ENCODE results near the gene ITPRIP. TPM values are rescaled to one million over a fixed set of nuclear protein-coding genes. Genes with fewer than 3 reads are reported as not detected.

The ITPRIP gene
- 10 to 100 TPM; 15.8 to 16.1 TPM for total RNA-seq

DNA sequence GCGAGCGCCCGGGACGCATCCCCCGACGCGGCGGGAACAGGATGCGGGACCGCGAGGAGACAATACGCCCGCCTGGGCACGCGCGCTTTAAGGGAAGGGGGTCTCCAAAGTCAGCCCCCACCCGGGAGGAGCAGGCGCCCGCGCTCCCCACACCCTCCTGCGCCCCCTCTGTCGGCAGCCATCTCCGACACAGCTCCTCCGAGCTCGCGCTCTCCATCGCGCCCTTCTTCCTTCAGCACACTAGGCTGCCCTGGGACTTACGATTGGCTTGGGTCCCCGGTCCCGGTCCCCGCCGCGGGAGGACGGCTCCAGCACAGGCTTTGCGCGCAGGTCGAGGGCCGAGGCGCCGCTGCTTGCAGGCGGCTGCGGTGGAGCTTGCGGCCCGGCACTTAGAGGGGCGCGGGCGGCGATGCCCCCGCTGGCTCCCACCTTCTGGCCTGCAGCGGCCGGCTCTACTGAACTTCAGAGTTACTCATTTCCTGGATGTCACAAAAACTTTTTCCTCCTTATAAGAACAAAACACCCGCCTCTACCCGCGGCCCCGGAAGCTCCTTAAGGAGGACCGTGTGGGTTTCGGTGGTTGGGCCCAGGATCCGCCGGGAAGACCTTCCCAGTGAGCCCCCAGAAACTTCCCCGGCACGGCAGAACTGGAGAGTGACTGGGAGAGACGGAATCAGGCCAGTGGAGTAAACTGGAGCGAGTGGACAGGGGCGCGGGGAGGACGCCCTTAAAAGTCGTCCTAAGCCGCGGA is at the start of gene ITPRIP:
ITPRIP (minus strand) TSS at position 481 of the 751 bp plus-strand sequence. CDS start 22,414 bp downstream, outside the sequence.
- ChIA-PET CTCF (interaction anchor here (0.8 to 2.9 kb wide), 13 partner anchors 9 to 62 kb away, joined by 3 to 18 read pairs (median 4); partner anchors contain the start of gene CFAP58), POLR2A (interaction anchor here (1.0 to 2.4 kb wide), 8 partner anchors 9 to 69 kb away, joined by 3 to 21 read pairs (median 4); partner anchors contain the start of genes CFAP58 and GSTO2)

GRCh38 chr10:104387130-104387888 is 49.0 kb upstream of the ITPRIP start:
- CTCF ChIA-PET = no interaction called here

GRCh38 chr10:104380336-104380735 is 42.1 kb upstream of the ITPRIP start:
- ChIA-PET CTCF (no interaction called here), POLR2A (no interaction called here)

More at GRCh38 chr10:104387130-104387888, 49.0 kb upstream of the ITPRIP start:
- POLR2A ChIA-PET = no interaction called here

- POLR2A ChIA-PET = no interaction called here
Observed at GRCh38 chr10:104376784-104377300, 38.6 kb upstream of the ITPRIP start.

GRCh38 chr10:104374591-104374990 is 36.3 kb upstream of the ITPRIP start:
- CTCF ChIA-PET = no interaction called here
- POLR2A ChIA-PET = no interaction called here

More at GRCh38 chr10:104376784-104377300, 38.6 kb upstream of the ITPRIP start:
- CTCF ChIA-PET = no interaction called here

GRCh38 chr10:104371753-104372152 is 33.5 kb upstream of the ITPRIP start:
- ChIA-PET POLR2A (no interaction called here), CTCF (no interaction called here)

GRCh38 chr10:104368381-104368780 is 30.1 kb upstream of the ITPRIP start:
- ChIA-PET CTCF (interaction anchor here (1.3 kb wide), 1 partner anchor 76 kb away, joined by 3 read pairs; no protein-coding TSS in a partner anchor), POLR2A (no interaction called here)

DNA sequence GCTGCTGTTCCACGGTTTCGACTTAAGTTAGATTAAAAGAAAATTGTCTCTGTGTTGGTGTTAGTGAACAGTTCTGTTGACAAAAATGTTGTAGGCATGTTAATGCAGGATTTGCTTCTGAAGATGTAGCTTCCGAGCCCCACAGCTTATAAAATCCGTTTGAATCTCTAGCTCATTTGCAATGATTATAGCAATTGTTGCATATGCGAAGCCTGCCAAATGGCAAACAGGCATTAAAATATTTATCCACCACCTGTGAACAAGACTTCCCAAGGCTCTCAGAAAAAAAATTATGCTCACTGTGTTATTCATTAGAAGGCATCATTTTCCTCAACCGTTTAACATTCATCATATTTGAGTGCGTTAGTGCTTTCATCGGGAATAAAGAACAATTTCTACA is 29.6 kb upstream of the ITPRIP start:
- POLR2A ChIA-PET = no interaction called here
- CTCF ChIA-PET = interaction anchor here (1.3 kb wide), 1 partner anchor 76 kb away, joined by 3 read pairs; no protein-coding TSS in a partner anchor

GRCh38 chr10:104359811-104360210 is 21.5 kb upstream of the ITPRIP start:
- CTCF ChIA-PET = no interaction called here
- POLR2A ChIA-PET = no interaction called here

DNA sequence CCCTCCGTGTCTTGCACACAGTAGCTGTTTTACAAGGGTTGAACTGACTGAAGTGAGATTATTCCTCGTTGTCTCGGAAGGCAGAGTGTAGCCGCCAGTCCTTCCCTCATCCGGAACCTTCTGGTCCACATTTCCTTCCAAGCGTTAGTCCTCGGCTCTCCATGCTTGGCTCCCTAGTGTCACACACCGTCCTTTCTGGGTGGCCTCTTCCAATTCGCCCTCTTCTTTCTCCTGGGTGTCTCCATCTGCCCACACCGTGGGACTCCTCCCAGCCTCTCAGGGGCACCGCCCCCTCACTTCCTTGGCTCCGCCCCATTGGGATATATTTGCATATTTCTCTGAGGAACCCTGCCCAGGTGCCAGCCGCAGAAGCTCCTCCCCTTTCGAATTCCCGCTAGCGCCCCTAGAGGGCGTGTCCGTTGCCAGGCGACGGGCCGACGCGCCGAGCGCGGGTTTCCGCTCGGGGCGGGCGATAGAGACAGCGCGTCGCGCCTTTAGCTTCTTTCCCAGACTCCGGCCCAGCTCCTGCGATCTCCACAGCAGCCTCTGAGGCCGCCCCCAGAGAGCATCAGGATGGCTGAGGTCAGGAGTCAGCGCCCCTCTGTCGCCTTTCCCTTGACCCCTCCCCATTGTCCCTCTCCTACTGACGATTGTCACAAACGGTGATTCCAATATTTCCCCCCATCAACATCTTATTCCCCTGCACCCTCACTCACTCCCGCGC is 15.2 kb upstream of the ITPRIP start, which contains the start of gene CFAP58:
CFAP58 (plus strand) TSS at position 509 of the 724 bp plus-strand sequence; CDS start at position 574, 65 bp downstream.
- CTCF ChIA-PET = interaction anchor here (0.7 to 2.7 kb wide), 10 partner anchors 15 to 91 kb away, joined by 3 to 21 read pairs (median 6); partner anchors contain the start of gene ITPRIP
- POLR2A ChIA-PET = interaction anchor here (0.8 kb wide), 1 partner anchor 15 kb away, joined by 6 read pairs; the partner anchor contains the start of gene ITPRIP

GRCh38 chr10:104351919-104352318 is 13.7 kb upstream of the ITPRIP start:
- ChIA-PET POLR2A (interaction anchor here (1.4 to 1.7 kb wide), 3 partner anchors 14 to 82 kb away, joined by 5 to 9 read pairs (median 5); partner anchors contain the start of genes GSTO2 and ITPRIP), CTCF (interaction anchor here (1.1 to 3.7 kb wide), 10 partner anchors 11 to 84 kb away, joined by 3 to 40 read pairs (median 7); partner anchors contain the start of gene ITPRIP)

- CTCF ChIA-PET = interaction anchor here (0.8 to 3.7 kb wide), 13 partner anchors 10 to 83 kb away, joined by 3 to 40 read pairs (median 5); partner anchors contain the start of gene ITPRIP
- POLR2A ChIA-PET = interaction anchor here (1.4 to 1.7 kb wide), 3 partner anchors 13 to 82 kb away, joined by 5 to 9 read pairs (median 5); partner anchors contain the start of genes GSTO2 and ITPRIP
Observed at GRCh38 chr10:104351061-104351702, 12.9 kb upstream of the ITPRIP start.

- POLR2A ChIA-PET = interaction anchor here (0.5 kb wide), 1 partner anchor 15 kb away, joined by 3 read pairs; no protein-coding TSS in a partner anchor
- CTCF ChIA-PET = interaction anchor here (0.8 to 3.7 kb wide), 13 partner anchors 9 to 82 kb away, joined by 3 to 40 read pairs (median 4); partner anchors contain the start of gene ITPRIP
Observed at GRCh38 chr10:104350127-104350635, 11.9 kb upstream of the ITPRIP start.

GRCh38 chr10:104349623-104350126 is 11.4 kb upstream of the ITPRIP start:
- ChIA-PET POLR2A (interaction anchor here (0.6 kb wide), 1 partner anchor 44 kb away, joined by 4 read pairs; no protein-coding TSS in a partner anchor), CTCF (interaction anchor here (0.6 to 3.7 kb wide), 11 partner anchors 11 to 82 kb away, joined by 3 to 40 read pairs (median 5); partner anchors contain the start of gene ITPRIP)

DNA sequence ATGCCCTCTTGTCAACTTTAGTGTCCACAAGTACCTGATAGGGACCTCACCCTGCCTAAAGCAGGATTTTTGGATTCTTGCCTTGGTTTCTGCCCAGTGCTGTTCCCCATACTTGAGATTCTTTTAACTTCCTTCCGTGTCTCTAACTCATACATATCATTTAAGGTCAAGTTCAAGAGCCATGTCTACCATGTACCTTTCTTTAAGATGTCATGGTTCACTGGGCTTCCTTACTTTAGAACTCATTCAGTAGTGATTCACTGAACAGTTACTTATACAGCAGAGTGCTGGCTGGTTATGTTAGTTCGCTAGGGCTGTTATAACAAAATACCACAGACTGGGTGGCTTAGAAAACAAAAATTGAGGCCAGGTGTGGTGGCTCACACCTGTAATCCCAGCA is 10.3 kb upstream of the ITPRIP start:
- POLR2A ChIA-PET = no interaction called here

DNA sequence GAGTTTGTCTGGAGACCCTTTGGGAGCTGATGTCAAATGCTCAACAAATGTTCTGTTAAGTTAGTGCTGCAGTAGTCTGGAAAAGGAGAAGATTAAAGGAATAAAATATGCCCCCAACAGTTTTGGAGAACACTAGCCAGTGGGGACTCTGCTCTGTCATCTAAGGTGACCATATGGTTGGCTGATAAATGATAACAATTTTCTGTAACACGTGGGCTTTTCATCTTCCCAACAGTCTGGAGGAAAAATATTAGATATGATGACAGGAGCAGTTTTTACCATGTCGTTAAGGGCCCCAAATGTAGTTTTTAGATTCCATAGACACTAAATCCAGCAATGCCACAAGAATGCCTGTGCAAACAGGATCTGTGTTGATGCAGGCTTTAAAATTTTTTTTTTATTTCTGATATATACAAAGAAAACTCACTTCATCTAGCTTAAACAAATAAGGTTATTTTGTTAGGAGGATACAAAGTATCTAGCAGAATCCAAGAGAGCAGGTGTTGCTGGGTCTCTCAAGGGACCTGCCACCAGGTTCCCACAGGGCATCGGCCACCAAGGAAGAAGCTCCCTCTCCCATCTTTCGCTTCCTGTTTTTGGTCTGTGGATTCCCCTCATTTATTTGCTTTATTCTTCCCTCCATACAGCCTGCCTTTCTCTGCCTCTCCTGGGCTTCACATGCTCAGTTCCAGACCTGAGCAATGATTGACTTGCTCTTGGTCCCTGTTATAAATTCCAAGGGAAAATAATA is 9.2 kb upstream of the ITPRIP start:
- ChIA-PET POLR2A (interaction anchor here (1.1 kb wide), 1 partner anchor 9 kb away, joined by 3 read pairs; the partner anchor contains the start of gene ITPRIP), CTCF (interaction anchor here (1.0 to 2.8 kb wide), 3 partner anchors 18 to 56 kb away, joined by 3 to 14 read pairs (median 7); no protein-coding TSS in a partner anchor)

More for the DNA sequence above, 10.3 kb upstream of the ITPRIP start:
- CTCF ChIA-PET = interaction anchor here (2.8 to 3.7 kb wide), 2 partner anchors 42 to 57 kb away, joined by 14 to 40 read pairs; no protein-coding TSS in a partner anchor
